ENCODE results near the gene RFT1.

RFT1 gene

DNA sequence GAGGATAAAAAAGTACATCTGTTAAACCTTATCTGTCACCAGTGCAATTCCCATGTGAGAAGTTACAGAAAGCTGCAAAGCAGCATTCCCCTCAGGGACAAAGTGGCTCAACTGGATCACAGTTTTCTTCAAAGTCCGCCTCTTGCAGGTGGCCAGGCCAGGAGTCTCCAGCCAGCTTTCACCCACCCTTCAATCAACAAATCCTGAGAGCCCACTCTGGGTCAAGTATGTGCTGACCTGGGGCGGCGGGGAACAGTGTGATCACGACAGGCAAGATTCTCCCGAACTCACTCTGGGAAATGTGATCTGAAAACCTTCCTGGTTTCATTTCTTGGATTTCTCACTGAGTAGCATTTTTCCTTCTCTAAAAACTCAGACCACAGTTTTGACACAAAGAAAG, 39.2 kb downstream of the RFT1 start:
- TF ChIP-seq GATA1 (IDR thresholded peaks at IDR 0.05; ENCODE audit: low read depth, low read length) (no peak), POLR2A (IDR thresholded peaks at IDR 0.05; ENCODE audit: low read length) (no peak)
- DNase-seq, result no peak

DNA sequence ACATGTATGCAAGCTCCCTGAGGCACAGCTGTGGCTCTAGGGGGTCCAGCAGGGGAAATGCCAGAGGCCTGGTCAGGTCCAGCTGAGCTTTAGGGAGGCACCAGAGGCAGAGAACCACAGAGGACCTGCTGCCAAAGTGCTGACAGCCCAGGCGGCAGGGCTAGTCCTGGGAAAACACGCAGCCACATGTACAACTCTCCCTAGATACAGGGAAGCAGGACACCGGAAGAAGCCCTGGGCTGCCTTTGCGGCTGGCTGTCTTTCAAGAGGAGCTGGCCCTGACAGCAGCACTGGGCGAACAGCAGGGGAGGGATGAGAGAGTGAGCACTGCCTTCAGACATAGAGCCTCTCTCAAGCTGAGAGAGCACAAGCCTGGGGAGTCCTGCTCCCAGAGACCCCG, 40.7 kb downstream of the RFT1 start:
- TF ChIP-seq GATA1 (IDR thresholded peaks at IDR 0.05; ENCODE audit: low read depth, low read length), result no peak
- no peak for TF ChIP-seq POLR2A (IDR thresholded peaks at IDR 0.05; ENCODE audit: low read length)
- no peak for DNase-seq

DNA sequence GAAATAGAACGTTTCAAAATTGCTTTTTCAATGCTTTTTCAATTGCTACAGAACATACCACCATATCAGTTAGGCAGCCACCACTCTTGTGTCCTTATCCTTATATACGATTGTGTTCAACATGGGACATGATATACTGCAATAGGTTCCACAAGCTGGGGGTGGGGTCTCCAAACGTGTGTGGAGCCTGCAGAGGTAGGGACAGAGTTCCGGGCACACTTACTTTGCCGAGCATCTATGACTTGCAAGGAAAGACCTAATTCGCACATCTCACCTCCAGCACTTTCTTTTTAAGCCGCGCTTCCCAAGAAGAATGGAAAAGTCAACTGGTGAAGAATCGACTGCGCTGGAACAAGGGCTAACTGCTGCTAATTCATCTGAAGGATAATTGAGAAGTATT, 44.8 kb downstream of the RFT1 start:
- no peak for TF ChIP-seq POLR2A (IDR thresholded peaks at IDR 0.05; ENCODE audit: low read length)
- TF ChIP-seq GATA1 (IDR thresholded peaks at IDR 0.05; ENCODE audit: low read depth, low read length), result no peak

DNA sequence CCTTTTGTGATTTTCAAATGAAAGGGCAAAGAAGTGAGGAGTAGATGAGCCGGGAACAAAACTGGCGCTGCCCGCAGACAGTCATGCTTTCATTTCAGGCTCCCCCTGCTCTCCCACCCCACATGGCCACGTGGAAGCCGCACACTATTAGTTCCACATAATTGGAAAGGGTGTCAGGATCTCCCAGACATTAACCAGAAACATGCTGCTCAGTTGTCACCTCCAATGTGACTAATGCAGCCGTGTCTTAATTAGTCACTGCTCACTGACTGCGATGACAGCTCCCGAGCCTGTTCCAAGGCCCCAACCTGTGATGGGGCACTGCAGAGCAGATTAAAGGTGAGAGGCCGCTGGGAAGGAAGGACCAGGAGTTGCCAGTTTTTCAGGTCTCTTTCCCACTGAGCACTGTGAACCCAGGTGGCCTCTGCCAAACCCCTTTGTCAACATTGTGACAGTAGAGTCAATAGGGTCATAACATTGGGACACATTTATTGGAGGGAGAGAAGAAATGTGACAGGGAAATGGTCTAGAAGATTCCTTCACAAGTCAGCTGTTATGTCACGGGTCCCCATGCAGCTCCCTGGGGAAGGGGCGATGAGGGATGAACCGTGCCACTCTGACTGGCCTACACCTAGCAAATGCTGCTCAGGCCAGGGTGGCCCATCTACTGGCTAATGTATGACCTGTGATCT, 45.8 kb downstream of the RFT1 start:
- DNase-seq, result peak in 1 of 2 experiments; percentile 18
- TF ChIP-seq GATA1 (IDR thresholded peaks at IDR 0.05; ENCODE audit: low read depth, low read length) (no peak), POLR2A (IDR thresholded peaks at IDR 0.05; ENCODE audit: low read length) (no peak)

More for the DNA sequence above, 44.8 kb downstream of the RFT1 start:
- no peak for DNase-seq

DNA sequence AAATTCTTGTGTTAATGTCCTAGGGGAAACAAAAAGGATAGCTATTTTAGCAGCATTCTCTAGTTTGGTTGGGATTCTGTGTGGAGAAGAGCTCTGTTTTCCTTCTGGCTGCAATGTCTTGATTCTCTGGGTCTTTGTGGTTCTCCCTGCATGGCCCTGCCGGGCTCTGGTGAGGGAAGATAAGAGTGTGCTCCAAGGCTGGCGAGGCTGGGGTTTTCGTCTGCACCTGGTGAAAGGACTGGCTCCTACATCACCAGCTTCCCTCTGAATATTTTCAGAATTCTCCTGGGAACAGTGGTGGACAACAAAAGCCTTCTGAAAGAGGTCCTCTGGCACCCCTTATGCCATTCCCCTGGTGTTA, 46.3 kb downstream of the RFT1 start:
- TF ChIP-seq POLR2A (IDR thresholded peaks at IDR 0.05; ENCODE audit: low read length), result no peak
- peak; percentile 30 to 48 for DNase-seq

DNA sequence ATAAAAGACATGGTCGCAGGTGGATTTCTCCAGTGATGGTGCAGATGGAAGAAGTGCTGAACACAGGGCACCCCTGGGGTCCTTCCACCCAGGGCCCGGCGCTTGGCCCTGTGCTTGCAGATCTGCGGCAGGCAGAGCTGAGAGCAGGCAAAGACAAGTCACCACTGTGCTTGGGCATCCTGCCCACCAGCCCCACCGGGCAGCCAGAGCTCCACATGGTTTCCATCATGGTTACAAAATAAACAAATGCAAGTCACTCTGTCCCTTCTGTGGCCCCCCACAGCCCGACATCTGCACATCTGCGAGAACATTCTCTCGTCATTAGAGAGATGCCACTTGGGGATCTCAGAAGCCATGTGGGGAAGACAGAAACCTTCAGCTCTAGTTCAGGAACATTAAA, 46.7 kb downstream of the RFT1 start:
- no peak for TF ChIP-seq POLR2A (IDR thresholded peaks at IDR 0.05; ENCODE audit: low read length)
- no peak for TF ChIP-seq GATA1 (IDR thresholded peaks at IDR 0.05; ENCODE audit: low read depth, low read length)
- peak; percentile 33 to 54 for DNase-seq

DNA sequence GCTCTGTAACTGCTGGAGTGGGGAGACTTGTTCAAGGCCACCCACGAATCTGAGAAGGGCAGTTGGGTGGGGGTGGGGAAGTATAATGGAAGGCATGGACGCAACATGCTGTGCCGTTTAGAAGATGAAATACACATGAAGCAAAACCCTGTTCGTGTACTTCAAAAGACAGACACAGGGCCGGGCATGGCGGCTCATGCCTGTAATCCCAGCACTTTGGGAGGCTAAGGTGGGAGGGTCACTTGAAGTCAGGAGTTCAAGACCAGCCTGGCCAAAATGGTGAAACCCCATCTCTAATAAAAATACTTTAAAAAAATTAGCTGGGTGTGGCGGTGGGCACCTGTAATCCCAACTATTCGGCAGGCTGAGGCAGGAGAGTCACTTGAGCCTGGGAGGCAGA, 47.5 kb downstream of the RFT1 start:
- TF ChIP-seq GATA1 (IDR thresholded peaks at IDR 0.05; ENCODE audit: low read depth, low read length) (no peak), POLR2A (IDR thresholded peaks at IDR 0.05; ENCODE audit: low read length) (no peak)
- no peak for DNase-seq

DNA sequence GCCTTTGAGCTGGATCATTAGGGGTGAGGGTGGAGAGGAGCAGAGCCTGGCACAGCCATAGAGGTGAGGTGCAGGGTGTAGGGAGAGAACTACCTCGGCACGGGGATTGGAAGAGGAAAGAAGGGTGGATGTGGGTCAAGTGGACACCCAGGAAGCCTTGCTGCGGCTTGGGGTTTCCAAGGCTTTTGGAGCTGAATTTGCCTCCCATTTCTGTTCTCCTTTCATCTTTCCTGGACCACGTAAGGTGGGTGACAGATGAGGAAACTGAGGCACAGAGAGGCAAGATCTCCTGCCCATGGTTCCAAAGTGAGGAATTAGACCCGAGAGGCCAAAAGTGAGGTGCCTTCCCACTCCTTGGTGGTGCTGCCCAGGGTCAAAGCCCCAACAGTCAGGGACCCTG, 48.9 kb downstream of the RFT1 start:
- no peak for DNase-seq
- no peak for TF ChIP-seq POLR2A (IDR thresholded peaks at IDR 0.05; ENCODE audit: low read length)
- TF ChIP-seq GATA1 (IDR thresholded peaks at IDR 0.05; ENCODE audit: low read depth, low read length), result no peak

DNA sequence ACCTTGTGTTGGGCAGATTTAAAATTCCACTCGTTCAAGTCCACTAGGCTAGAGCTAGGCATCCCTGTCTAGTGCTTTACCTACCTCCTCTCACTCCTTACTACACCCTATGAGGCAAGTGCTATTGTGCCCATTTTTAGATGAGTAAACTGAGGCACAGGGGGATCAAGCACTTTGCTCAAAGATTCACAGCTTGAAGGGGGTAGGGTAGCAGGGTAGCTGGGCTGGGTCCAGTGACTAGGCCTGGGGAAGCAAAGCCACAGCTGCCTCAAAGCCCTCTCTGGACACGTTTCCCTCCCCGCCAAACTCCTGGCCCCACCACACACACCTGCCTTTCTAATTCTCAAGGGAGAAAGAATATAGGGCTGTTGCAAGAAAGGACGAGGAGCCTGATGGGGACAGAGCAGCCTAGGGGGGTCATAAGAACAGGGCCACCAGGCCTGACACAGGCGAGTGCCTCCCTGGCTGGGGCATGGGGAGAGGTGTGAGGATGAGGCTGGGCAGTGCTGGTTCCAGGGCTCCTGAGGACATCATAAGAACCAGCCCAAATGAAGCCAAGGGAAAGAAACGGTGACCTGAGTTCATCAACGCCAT, 49.5 kb downstream of the RFT1 start:
- DNase-seq, result no peak
- no peak for TF ChIP-seq GATA1 (IDR thresholded peaks at IDR 0.05; ENCODE audit: low read depth, low read length)
- TF ChIP-seq POLR2A (IDR thresholded peaks at IDR 0.05; ENCODE audit: low read length), result no peak

DNA sequence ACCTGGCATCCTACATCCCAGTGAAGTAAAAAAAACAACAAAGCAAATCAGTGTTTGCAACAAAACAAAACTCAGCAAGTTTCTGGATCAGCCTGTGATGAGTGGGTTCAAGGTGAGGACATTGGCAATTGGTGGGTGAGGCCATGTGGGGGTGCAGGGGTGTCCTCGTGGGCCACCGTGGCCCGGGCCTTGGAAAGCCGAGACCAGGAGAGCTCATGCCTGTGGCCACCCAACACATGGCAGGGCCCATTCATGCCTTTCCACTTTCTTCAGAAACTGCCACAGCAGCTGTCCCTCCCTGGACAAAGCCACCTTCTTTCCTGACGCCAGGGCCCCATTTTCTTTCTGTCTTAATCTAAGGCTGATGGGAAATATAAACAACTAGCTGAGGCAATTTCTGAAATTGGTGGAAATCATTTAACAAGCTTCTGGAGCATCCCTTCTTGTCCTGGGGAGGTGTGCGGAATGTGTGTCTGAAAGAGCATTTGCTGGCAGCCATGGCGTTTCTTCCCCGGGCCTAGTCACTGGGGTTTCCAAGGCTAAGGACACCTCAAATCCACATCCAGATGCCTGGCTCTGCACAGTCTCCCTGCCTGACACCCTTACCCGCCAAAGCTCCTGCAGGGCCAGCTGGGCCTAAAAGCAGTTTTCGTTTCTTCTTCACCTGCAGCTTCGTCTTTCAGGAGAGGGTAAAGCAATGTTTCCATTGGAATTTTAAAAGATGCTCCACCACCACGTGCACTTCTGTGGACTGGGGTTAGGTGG, 50.3 kb downstream of the RFT1 start:
- DNase-seq, result no peak
- TF ChIP-seq POLR2A (IDR thresholded peaks at IDR 0.05; ENCODE audit: low read length), result no peak
- no peak for TF ChIP-seq GATA1 (IDR thresholded peaks at IDR 0.05; ENCODE audit: low read depth, low read length)

DNA sequence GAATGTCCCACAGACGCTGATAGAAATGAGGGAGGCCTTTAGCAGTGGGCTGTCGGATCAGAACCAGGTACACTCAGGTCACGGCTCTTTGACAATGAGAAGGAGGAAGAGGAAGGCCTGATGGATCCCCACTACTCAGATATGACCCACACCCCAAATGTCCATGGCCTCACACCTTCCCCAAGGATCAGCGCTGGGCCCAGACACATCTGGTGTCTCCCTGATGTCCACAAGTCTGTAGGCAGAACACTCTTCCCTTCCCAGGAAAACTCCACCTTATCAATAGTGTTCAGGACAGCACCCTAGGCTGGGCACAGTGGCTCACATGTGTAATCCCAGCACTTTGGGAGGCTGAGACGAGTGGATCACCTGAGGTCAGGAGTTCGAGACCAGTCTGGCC, 51.1 kb downstream of the RFT1 start:
- TF ChIP-seq GATA1 (IDR thresholded peaks at IDR 0.05; ENCODE audit: low read depth, low read length), result no peak
- TF ChIP-seq POLR2A (IDR thresholded peaks at IDR 0.05; ENCODE audit: low read length), result no peak
- DNase-seq, result no peak

DNA sequence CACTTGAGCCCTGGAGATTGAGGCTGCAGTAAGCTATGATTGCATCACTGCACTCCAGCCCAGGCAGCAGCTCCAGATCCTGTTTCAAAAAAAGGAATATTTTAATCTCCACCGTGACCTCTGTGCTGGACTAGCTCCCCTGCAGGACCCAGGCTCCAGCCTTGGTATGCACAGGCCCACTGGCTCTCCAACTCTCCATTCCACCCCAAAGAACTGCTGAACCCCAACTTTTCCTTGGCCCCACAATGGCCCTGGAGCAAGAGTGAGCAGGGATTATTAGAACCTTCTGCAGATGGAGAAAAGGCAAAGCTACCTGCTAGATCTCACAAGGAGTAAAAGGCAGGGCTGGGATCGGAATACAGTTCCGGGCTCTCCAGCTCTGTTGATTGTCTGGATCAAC, 51.6 kb downstream of the RFT1 start:
- no peak for DNase-seq
- no peak for TF ChIP-seq GATA1 (IDR thresholded peaks at IDR 0.05; ENCODE audit: low read depth, low read length)
- no peak for TF ChIP-seq POLR2A (IDR thresholded peaks at IDR 0.05; ENCODE audit: low read length)

DNA sequence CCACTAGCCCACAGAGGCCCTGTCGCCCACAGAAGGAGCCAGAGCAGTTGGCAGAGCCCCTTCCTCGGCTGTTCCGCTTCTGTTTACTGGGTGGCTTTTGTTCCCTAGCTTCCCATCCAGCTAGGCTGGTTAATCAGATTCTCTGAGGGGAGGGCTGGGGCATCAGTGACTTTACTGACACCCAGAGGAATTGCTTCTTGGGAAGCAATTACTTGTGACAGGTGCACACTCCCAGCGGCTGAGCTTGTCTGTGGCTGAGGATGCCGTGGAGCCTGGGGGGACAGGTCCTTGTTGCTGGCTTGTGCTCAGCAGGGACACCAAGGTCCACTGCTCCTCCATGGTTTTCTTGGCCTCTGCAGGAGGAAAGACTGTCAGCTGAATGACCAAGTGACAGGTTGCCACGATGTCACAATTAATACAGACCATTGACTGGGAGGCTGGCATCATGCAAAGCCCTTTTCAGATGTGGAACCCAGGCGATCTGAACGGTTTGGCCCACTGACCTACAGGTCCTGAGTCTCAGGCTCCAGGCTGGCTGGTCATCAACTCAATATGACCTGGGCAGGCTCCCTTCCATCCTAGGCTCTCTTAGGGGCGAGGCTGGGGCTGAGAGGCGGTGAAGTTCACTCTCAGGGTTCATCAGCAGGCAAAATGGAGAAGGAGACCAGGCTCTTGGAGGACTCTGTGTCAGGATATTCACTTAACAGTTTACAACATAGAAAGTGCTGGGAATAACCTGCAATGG, 52.6 kb downstream of the RFT1 start:
- TF ChIP-seq POLR2A (IDR thresholded peaks at IDR 0.05; ENCODE audit: low read length) (no peak), GATA1 (IDR thresholded peaks at IDR 0.05; ENCODE audit: low read depth, low read length) (no peak)
- no peak for DNase-seq

DNA sequence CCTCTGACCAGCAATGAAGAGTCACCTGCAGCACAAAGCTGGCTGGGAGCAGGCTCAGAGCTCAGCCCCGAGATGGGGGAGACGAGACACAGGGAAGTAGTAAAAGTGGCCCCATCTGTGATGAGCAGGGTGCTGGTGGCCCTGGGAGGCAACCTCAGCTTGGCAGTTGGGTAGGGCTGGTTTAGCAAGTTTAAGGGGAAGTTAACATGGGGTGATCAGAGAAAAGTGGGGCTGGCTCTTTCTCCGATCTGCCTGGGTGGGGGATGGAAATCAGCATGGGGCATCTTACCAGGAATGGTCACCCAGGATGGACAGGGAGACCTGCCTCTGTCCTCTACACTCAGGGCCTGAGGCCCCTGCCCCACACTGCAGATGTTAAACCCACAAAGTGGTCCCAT, 54.5 kb downstream of the RFT1 start:
- no peak for TF ChIP-seq GATA1 (IDR thresholded peaks at IDR 0.05; ENCODE audit: low read depth, low read length)
- TF ChIP-seq POLR2A (IDR thresholded peaks at IDR 0.05; ENCODE audit: low read length), result no peak
- DNase-seq, result no peak

Data from erythroblast (primary cell).